Keratinocyte (primary cell): Measurements from ENCODE around the gene PPP5C. TPM values are rescaled to one million over a fixed set of nuclear protein-coding genes. Genes with fewer than 3 reads are reported as not detected.

Experiments used
- DNase-seq: peaks from one replicate; pipeline ENCODE4 v3.0.0-alpha.2; 2011; ENCODE audit warnings: low read depth, missing footprints, low spot score
- FAIRE-seq: peaks from 2 replicates; lab custom pipeline; 2011; peaks lifted over from hg19 to GRCh38; lab: Jason Lieb, UNC
- H2AFZ ChIP-seq: 2 replicates; pipeline ENCODE4 v1.6.0; 2012; ENCODE audit warnings: low read length, control low read depth, inconsistent platforms; ENCODE audit not compliant: control insufficient read depth
- H3K27ac ChIP-seq: 2 replicates; pipeline ENCODE4 v1.5.1; 2011; ENCODE audit warnings: low read length; ENCODE audit not compliant: control insufficient read depth, insufficient read depth
- H3K27me3 ChIP-seq: 3 replicates; pipeline ENCODE4 v1.6.0; 2011; ENCODE audit warnings: low read length; ENCODE audit not compliant: control insufficient read depth, insufficient read depth; ENCODE audit errors: extremely low read depth
- H3K36me3 ChIP-seq, 2 experiments: 2 replicates in 1 of 2; 3 replicates in 1 of 2; pipeline ENCODE4 v1.5.1; 2011; ENCODE audit warnings: low read length in 2 of 2, mild to moderate bottlenecking in 1 of 2; ENCODE audit not compliant: control insufficient read depth in 2 of 2, insufficient read depth in 2 of 2; ENCODE audit errors: extremely low read depth in 1 of 2
- H3K4me1 ChIP-seq: 3 replicates; pipeline ENCODE4 v1.5.1; 2011; ENCODE audit warnings: low read length; ENCODE audit not compliant: control insufficient read depth, insufficient read depth; ENCODE audit errors: extremely low read depth
- H3K4me2 ChIP-seq: 3 replicates; pipeline ENCODE4 v1.6.0; 2011; ENCODE audit warnings: low read depth, low read length; ENCODE audit not compliant: control insufficient read depth, insufficient read depth; ENCODE audit errors: extremely low read depth
- H3K4me3 ChIP-seq, 3 experiments: fragments of 200-600 bp in 1 of 3; sonication (generic) in 1 of 3; 2 replicates in 2 of 3; 3 replicates in 1 of 3; pipeline ENCODE4 v1.5.1; 2011 to 2016; ENCODE audit warnings: low read length in 3 of 3, mild to moderate bottlenecking in 3 of 3, control low read depth in 2 of 3, inconsistent platforms in 1 of 3, low read depth in 1 of 3, mixed read lengths in 1 of 3, mixed run types in 1 of 3, moderate library complexity in 1 of 3; ENCODE audit not compliant: control insufficient read depth in 2 of 3, insufficient read depth in 2 of 3; ENCODE audit errors: extremely low read depth in 1 of 3
- H3K79me2 ChIP-seq: 2 replicates; pipeline ENCODE4 v1.6.0; 2012; ENCODE audit warnings: low read length; ENCODE audit not compliant: control insufficient read depth, insufficient read depth
- H3K9ac ChIP-seq: 3 replicates; pipeline ENCODE4 v1.6.0; 2011; ENCODE audit warnings: low read length; ENCODE audit not compliant: control insufficient read depth, insufficient read depth; ENCODE audit errors: extremely low read depth
- H3K9me1 ChIP-seq: 3 replicates; pipeline ENCODE4 v1.6.0; 2011; ENCODE audit warnings: low read length; ENCODE audit not compliant: control insufficient read depth, insufficient read depth; ENCODE audit errors: extremely low read depth
- H3K9me3 ChIP-seq: 2 replicates; pipeline ENCODE4 v1.5.1; 2012; ENCODE audit warnings: low read depth, low read length; ENCODE audit not compliant: control insufficient read depth
- H4K20me1 ChIP-seq: 3 replicates; pipeline ENCODE4 v1.6.0; 2011; ENCODE audit warnings: low read length; ENCODE audit not compliant: control insufficient read depth, insufficient read depth; ENCODE audit errors: extremely low read depth
- EZH2 ChIP-seq: IDR thresholded peaks from one replicate; pipeline ENCODE4 v1.6.1; 2012; ENCODE audit warnings: inconsistent platforms, mild to moderate bottlenecking, low read length, moderate library complexity
- dilution Hi-C: fragments of 300-500 bp; cut with MboI; formaldehyde crosslinking; loops from one replicate; pipeline ENCODE4 v1.7.0; 2020; ENCODE audit warnings: low sequenced_read_pairs; ENCODE audit not compliant: extremely low pct_ligation_motif_present
- polyA plus RNA-seq, 5 experiments: library from polyadenylated mRNA; depleted of rRNA in 3 of 5; stranded (reverse) in 3 of 5; stranded (forward) in 1 of 5; unstranded in 1 of 5; fragments of >200 nt; gene quantifications; 1 replicate in 1 of 5; 2 replicates in 3 of 5; 3 replicates in 1 of 5; pipeline versions ENCODE4 v1.2.1 to v1.2.3, GENCODE V29; 2011 to 2012; ENCODE audit warnings: missing spikeins in 2 of 5, low read depth in 1 of 5, low replicate concordance in 1 of 5
- TF ChIP-seq, protein P1 (sequence below), 3 experiments: IDR thresholded peaks in 1 of 3; conservative IDR thresholded peaks in 1 of 3; optimal IDR thresholded peaks in 1 of 3; 2 replicates in 2 of 3; 3 replicates in 1 of 3; pipeline versions ENCODE3 to v1.5.1; 2011; ENCODE audit warnings: low read length in 3 of 3, mild to moderate bottlenecking in 3 of 3, moderate library complexity in 2 of 3, control low read depth in 1 of 3, inconsistent platforms in 1 of 3; ENCODE audit not compliant: insufficient read depth in 2 of 3; ENCODE audit errors: extremely low read depth in 1 of 3

The PPP5C gene
- polyA plus RNA-seq, 1 donor (not counting 4 experiments of a cell fraction or from before 2014, with no cell fraction given): 97.5 TPM

DNA sequence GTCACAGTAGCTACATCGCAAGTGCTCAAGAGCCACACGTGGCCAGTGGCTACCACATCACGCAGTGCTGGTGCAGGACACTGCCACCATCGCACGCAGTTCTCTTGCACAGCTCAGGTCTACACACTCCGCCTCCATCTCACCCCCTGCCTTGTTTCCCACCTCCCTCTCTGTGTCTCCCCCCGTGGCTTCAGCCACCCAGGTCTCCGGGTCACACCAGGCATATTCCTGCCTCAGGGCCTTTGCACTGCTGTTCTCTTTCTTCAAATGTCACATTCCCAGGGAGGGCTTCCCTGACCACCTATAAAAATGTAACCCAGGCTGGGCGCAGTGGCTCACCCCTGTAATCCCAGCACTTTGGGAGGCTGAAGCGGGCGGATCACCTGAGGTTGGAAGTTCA lies 55.8 kb downstream of the PPP5C start:
- Histone ChIP-seq H2AFZ (no peak overlapping the region), H3K4me3 (no peak overlapping the region), H3K4me1 (peaks cover 8% of the 10 kb centered on the region), H3K36me3 (no peaks in the 10 kb centered on the region), H4K20me1 (no peaks in the 10 kb centered on the region), H3K9me1 (no peaks in the 10 kb centered on the region), H3K4me2 (no peak overlapping the region), H3K9me3 (no peaks in the 10 kb centered on the region), H3K27ac (no peak overlapping the region), H3K27me3 (no peaks in the 10 kb centered on the region), H3K9ac (no peak overlapping the region), H3K79me2 (no peaks in the 10 kb centered on the region)
- dilution Hi-C loops: no loop called here
- DNase-seq (no peak), FAIRE-seq (no peak)
- TF ChIP-seq EZH2: no peak
- TF ChIP-seq, protein P1, sequence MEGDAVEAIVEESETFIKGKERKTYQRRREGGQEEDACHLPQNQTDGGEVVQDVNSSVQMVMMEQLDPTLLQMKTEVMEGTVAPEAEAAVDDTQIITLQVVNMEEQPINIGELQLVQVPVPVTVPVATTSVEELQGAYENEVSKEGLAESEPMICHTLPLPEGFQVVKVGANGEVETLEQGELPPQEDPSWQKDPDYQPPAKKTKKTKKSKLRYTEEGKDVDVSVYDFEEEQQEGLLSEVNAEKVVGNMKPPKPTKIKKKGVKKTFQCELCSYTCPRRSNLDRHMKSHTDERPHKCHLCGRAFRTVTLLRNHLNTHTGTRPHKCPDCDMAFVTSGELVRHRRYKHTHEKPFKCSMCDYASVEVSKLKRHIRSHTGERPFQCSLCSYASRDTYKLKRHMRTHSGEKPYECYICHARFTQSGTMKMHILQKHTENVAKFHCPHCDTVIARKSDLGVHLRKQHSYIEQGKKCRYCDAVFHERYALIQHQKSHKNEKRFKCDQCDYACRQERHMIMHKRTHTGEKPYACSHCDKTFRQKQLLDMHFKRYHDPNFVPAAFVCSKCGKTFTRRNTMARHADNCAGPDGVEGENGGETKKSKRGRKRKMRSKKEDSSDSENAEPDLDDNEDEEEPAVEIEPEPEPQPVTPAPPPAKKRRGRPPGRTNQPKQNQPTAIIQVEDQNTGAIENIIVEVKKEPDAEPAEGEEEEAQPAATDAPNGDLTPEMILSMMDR (optimal IDR thresholded peaks at IDR 0.05 in 1 of 3, IDR thresholded peaks at IDR 0.05 in 1 of 3, conservative IDR thresholded peaks at IDR 0.05 in 1 of 3; ENCODE audit: extremely low read depth in 1 of 3, insufficient read depth in 2 of 3, low read length in 3 of 3): no peak

DNA sequence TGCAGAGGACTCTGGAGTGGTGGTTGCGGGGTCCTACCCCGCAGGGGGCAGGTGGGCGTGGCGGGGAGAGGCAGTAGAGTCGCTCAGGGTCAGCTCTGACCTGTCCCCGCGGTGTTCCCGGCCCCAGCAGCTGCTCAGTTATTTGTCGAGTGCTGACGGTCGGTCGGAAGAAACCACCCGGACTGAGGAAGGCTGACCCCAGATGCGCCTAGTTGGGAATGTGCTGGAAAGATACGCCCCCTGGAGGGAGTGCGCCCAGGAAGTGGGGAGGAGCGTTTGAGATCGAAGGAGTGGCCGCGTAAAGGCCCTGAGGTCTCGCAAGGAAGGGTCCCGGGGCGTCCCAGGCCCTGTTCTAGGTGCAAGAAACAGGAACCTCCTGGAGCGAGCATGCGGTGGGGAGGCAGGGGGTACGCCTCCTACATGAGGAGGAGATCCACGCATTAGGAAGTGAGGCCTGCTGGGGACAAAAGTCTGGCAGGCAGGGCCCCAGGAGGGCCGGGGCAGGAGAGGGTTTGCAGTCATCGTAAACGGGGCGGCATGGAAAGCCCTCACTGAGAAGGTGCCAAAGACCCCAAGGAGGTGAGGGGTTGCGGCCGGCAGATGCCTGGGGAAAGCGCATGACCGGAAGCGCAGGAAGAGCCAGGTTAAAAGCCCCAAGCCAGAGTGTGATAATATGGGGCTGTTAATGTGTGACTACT lies 57.3 kb downstream of the PPP5C start:
- H3K4me2 ChIP-seq: peak overlapping the region; percentile 48
- DNase-seq (no peak), FAIRE-seq (no peak)
- no peaks in the 10 kb centered on the region for H3K27me3 ChIP-seq
- H3K27ac ChIP-seq: no peak overlapping the region
- H3K9ac ChIP-seq: peak overlapping the region; percentile 28
- no peaks in the 10 kb centered on the region for H3K9me1 ChIP-seq
- dilution Hi-C loops: no loop called here
- H3K36me3 ChIP-seq: no peaks in the 10 kb centered on the region
- H4K20me1 ChIP-seq: no peaks in the 10 kb centered on the region
- H3K9me3 ChIP-seq: no peaks in the 10 kb centered on the region
- H3K79me2 ChIP-seq: no peaks in the 10 kb centered on the region
- peak overlapping the region; percentile 83 for H2AFZ ChIP-seq
- peaks cover 13% of the 10 kb centered on the region for H3K4me1 ChIP-seq
- TF ChIP-seq EZH2: no peak
- TF ChIP-seq, protein P1 (optimal IDR thresholded peaks at IDR 0.05 in 1 of 3, IDR thresholded peaks at IDR 0.05 in 1 of 3, conservative IDR thresholded peaks at IDR 0.05 in 1 of 3; ENCODE audit: extremely low read depth in 1 of 3, insufficient read depth in 2 of 3, low read length in 3 of 3): peak in 1 of 3 experiments; percentile 45
- H3K4me3 ChIP-seq: peak overlapping the region in 1 of 3 experiments; percentile 20
